ENCODE data around the gene MMP24.
"Not testable (repeated sequence)": the region's sequence is repeated elsewhere in the genome, so short reads cannot be mapped to it uniquely, and the experiment has no call there.

The MMP24 gene

GRCh38 chr20:35248641-35249475 is 22.4 kb downstream of the MMP24 start:
- no peak for DNase-seq (ENCODE audit: low read depth)
- no peak for TF ChIP-seq CTCF (IDR thresholded peaks at IDR 0.05; ENCODE audit: low read length, missing control alignments)
- H3K4me3 ChIP-seq (replicated peaks; ENCODE audit: low read depth, low read length), result no peak overlapping the region

- H3K4me3 ChIP-seq (replicated peaks; ENCODE audit: low read depth, low read length), result no peak overlapping the region
- TF ChIP-seq CTCF (IDR thresholded peaks at IDR 0.05; ENCODE audit: low read length, missing control alignments), result no peak
- DNase-seq (ENCODE audit: low read depth), result no peak
Measured at GRCh38 chr20:35251613-35251940, 25.1 kb downstream of the MMP24 start.

DNA sequence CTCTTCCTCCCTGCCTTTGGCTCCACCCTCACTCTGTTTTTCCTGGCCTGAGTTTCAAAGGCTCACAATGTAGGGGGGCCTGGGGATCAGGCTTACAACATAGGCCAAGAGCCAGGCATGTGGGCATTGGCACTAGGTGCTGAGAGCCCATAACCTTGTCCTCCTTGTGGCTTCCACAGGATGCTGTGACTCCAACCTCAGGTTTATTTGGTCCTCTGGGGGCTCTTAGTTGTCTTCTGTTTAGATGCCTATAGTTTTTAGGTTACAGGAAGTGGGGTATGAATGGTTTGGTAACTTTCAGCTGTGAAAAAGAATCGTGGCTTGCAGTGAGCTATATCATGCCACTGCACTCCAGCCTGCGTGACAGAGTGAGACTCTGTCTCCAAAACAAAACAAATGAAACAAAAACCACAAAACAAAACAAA is 25.6 kb downstream of the MMP24 start:
- DNase-seq (ENCODE audit: low read depth), result no peak
- H3K4me3 ChIP-seq (replicated peaks; ENCODE audit: low read depth, low read length), result no peak overlapping the region
- TF ChIP-seq CTCF (IDR thresholded peaks at IDR 0.05; ENCODE audit: low read length, missing control alignments), result no peak

DNA sequence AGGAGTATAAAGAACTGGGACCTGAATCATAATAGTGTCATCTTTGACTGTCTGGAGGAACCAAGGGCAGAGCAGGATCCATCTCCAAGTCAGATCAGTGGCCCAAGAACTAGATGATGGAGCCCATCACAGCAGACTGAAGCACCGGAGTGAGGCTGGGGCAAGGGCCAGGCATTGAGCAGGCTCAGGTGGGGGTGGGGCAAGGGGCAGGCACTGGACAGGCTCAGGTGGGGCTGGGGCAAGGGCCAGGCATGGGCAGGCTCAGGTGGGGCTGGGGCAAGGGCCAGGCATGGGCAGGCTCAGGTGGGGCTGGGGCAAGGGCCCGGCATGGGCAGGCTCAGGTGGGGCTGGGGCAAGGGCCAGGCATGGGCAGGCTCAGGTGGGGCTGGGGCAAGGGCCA is 26.1 kb downstream of the MMP24 start:
- not testable (repeated sequence) for DNase-seq (ENCODE audit: low read depth); H3K4me3 ChIP-seq (replicated peaks; ENCODE audit: low read depth, low read length)

DNA sequence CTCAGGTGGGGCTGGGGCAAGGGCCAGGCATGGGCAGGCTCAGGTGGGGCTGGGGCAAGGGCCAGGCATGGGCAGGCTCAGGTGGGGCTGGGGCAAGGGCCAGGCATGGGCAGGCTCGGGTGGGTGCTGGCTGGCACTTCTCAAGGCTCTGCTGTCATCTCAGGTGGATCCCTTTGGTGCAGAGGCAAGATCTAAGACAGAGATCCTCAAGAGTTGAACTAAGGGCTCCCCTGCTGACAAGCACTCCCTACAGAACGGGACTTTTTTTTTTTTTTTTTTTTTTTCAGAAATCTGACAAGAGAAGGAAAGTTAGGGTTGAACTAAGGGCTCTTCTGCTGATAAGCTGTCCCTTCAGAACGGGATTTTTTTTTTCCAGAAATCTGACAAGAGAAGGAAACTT is 26.5 kb downstream of the MMP24 start:
- no peak for TF ChIP-seq CTCF (IDR thresholded peaks at IDR 0.05; ENCODE audit: low read length, missing control alignments)
- no peak for DNase-seq (ENCODE audit: low read depth)
- no peak overlapping the region for H3K4me3 ChIP-seq (replicated peaks; ENCODE audit: low read depth, low read length)

DNA sequence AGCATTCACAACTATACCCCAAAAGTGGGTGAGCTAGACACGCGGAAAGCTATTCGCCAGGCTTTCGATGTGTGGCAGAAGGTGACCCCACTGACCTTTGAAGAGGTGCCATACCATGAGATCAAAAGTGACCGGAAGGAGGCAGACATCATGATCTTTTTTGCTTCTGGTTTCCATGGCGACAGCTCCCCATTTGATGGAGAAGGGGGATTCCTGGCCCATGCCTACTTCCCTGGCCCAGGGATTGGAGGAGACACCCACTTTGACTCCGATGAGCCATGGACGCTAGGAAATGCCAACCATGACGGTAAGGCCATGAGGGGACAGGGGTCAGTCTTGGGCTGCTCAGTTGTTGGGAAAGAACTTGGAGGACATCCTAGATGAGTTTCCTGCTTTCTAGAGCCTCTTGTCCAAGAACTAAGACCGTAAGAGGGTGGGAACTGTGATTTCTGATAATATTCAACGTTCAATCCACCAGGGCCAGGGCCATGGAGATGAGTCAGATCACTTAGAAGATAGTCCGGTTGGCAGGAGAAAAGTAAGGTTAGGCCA is 28.0 kb downstream of the MMP24 start:
- no peak for DNase-seq (ENCODE audit: low read depth)
- H3K4me3 ChIP-seq (replicated peaks; ENCODE audit: low read depth, low read length), result no peak overlapping the region
- no peak for TF ChIP-seq CTCF (IDR thresholded peaks at IDR 0.05; ENCODE audit: low read length, missing control alignments)

GRCh38 chr20:35257175-35257909 is 30.9 kb downstream of the MMP24 start:
- no peak for TF ChIP-seq CTCF (IDR thresholded peaks at IDR 0.05; ENCODE audit: low read length, missing control alignments)
- H3K4me3 ChIP-seq (replicated peaks; ENCODE audit: low read depth, low read length), result no peak overlapping the region
- DNase-seq (ENCODE audit: low read depth), result no peak
